Measurements from ENCODE around the gene GSN.

GSN gene

GRCh38 chr9:121372239-121373010 lies 104.5 kb downstream of the GSN start:
- DNase-seq (ENCODE audit: low read depth, low spot score) = no peak

GRCh38 chr9:121373011-121373729 lies 105.2 kb downstream of the GSN start:
- no peak for DNase-seq (ENCODE audit: low read depth, low spot score)

- no peak for DNase-seq (ENCODE audit: low read depth, low spot score)
Measured at GRCh38 chr9:121376214-121376830, 108.4 kb downstream of the GSN start.

- DNase-seq (ENCODE audit: low read depth, low spot score) = no peak
Measured at GRCh38 chr9:121380846-121381245, 112.9 kb downstream of the GSN start.
